ENCODE measurements around the gene MIER3.
"Not testable (repeated sequence)": the region's sequence is repeated elsewhere in the genome, so short reads cannot be mapped to it uniquely, and the experiment has no call there.

The MIER3 gene

DNA sequence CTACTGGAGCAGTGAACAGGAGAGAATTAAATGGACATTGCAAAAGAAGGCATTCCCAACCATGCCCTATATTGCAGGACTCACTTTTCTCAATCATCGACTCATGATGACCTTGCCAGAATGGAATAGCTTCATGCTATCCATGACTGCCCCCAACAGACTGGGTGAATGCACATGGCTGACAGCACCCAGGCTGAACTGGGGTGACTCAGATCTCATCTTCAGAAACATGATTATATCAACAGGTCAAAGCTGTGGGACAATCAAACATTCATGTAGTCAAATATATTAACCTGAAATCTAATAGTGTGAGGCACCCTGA lies 34.7 kb upstream of the MIER3 start:
- TF ChIP-seq CTCF (IDR thresholded peaks at IDR 0.05; ENCODE audit: borderline replicate concordance, insufficient read depth, low read depth, low read length), result no peak
- no peak overlapping the region for H3K4me3 ChIP-seq (ENCODE audit: low read depth, low read length)

DNA sequence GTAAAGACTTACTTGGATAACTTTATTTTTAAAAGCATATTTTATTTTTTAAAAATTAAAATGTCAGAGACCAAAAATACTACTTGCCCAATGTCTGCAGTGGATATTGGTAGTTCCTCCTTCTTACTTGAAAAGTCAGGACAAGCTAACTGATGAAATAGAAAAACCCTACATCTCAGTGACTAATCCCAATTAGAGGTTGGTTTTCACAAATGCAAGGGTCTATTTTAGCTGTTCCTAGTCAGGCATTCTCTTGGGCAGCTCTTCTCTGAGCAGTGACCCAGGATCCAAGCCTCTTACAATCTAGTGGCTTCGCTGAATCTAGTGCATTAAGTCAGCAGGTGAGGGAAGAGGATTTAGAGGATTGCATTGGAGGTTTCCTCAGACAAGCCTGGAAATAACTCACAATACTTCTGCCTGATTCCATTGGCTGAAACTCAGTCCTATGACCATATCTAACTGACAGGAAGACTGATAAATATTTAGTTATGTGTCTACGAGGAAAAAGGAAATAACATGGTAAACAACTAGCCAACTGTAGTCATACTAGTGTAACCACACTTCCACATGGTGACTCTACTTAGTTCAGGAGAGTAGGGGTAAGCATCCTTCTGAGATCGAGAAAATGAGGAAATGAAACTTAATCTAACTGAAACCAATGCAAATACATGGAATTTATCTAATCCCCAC lies 34.2 kb upstream of the MIER3 start:
- no peak overlapping the region for H3K4me3 ChIP-seq (ENCODE audit: low read depth, low read length)
- no peak for TF ChIP-seq CTCF (IDR thresholded peaks at IDR 0.05; ENCODE audit: borderline replicate concordance, insufficient read depth, low read depth, low read length)

- H3K4me3 ChIP-seq (ENCODE audit: low read depth, low read length), result no peak overlapping the region
- no peak for TF ChIP-seq CTCF (IDR thresholded peaks at IDR 0.05; ENCODE audit: borderline replicate concordance, insufficient read depth, low read depth, low read length)
These were observed 32.5 kb upstream of the MIER3 start for GRCh38 chr5:56984445-56984844.

DNA sequence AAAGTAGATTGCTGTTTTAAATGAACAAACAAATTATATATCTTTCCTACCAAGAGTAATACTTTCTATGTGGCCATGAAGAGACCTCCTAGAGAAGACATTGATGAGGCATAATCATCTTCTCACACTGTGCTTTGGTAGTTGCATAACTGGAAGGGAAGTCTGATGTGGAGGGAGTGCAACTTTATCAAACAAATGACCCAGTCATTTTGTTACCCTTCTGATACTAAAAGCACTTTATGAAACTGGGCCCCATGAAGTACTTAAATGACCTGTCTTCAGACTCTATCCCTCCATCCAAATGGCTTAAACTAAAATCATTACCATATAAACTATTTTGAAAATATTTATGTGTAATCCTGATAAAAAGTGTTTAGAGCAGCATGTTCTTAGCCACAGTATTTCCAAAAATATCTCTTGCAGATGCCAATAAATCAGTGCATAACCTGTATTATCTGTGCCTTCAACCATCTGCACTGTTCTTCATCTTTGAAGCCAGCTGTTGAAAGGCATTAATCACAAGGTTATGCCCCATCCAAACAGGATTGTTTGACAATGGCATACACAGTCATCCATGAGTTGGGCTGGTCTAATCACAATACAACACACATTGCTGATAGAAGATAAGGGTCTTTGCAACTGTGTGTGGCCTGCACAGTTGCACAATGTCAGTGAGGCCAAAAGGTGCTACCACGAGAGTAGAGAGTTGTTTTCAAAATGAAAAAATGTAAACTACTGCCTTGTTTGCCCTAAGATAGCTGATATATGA lies 31.9 kb upstream of the MIER3 start:
- H3K4me3 ChIP-seq (ENCODE audit: low read depth, low read length), result no peak overlapping the region
- TF ChIP-seq CTCF (IDR thresholded peaks at IDR 0.05; ENCODE audit: borderline replicate concordance, insufficient read depth, low read depth, low read length), result no peak

DNA sequence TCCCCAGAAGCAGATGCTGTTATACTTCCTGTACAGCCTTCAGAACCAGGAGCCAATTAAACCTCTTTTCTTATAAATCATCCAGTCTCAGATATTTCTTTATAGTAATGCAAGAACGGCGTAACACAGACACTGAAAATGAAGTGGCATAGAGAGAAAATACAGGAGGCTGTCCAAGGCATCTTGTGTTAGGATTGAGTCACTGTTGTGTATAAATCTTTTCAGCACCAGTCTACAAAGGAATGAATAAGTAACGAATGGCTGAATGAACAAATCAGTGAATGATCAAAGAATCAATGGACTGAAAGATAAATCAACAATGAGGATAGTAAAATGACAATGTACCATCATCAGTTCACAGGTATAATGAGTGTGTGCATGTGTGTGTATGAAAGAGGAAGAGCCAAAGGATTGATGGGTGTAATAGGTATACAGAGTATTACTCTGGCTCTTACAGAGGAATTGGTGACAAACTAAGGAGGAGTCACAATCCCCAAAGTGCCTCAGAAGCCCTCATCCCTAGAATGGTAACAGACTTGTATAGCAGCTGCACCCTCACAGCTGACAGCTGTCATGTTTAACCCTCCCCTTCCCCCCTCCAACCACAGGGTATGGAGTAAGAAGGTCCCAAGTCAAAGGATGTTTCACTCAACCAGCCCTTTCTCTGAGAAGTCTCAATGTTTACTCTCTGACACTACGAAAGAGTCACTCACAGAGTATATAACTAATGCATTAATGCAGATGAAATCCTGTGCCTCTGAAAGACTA lies 29.8 kb upstream of the MIER3 start:
- TF ChIP-seq CTCF (IDR thresholded peaks at IDR 0.05; ENCODE audit: borderline replicate concordance, insufficient read depth, low read depth, low read length), result no peak
- H3K4me3 ChIP-seq (ENCODE audit: low read depth, low read length), result no peak overlapping the region

- no peak for TF ChIP-seq CTCF (IDR thresholded peaks at IDR 0.05; ENCODE audit: borderline replicate concordance, insufficient read depth, low read depth, low read length)
These were observed 28.0 kb upstream of the MIER3 start for GRCh38 chr5:56979968-56980367.

GRCh38 chr5:56979526-56979925 lies 27.6 kb upstream of the MIER3 start:
- not testable (repeated sequence) for H3K4me3 ChIP-seq (ENCODE audit: low read depth, low read length)

More at GRCh38 chr5:56979968-56980367, 28.0 kb upstream of the MIER3 start:
- no peak overlapping the region for H3K4me3 ChIP-seq (ENCODE audit: low read depth, low read length)

Data from GM12875 (cell line).